Lower leg skin (tissue), 4 donors: ENCODE data around the gene TRIM9. TPM values are rescaled to one million over a fixed set of nuclear protein-coding genes. Genes with fewer than 3 reads are reported as not detected.

Source experiments
- DNase-seq, 2 donors: peaks; one replicate each; pipeline ENCODE4 v3.0.0-alpha.2; 2019; ENCODE audit warnings: low spot score in 2 of 2
- H3K4me3 ChIP-seq: fragments of 200-600 bp; sonication (generic); 2 replicates; pipeline ENCODE4 v1.5.1; 2017; ENCODE audit warnings: mild to moderate bottlenecking, low read depth; ENCODE audit not compliant: poor library complexity, severe bottlenecking
- CTCF ChIP-seq, 3 donors: fragments of 450-650 bp; IDR thresholded peaks; one replicate each; pipeline ENCODE4 v1.5.1; 2016; ENCODE audit warnings: antibody characterized with exemption in 3 of 3, mild to moderate bottlenecking in 3 of 3, moderate library complexity in 2 of 3
- POLR2A ChIP-seq, 2 donors: fragments of 450-650 bp; IDR thresholded peaks; one replicate each; pipeline ENCODE4 v1.6.1; 2016 to 2017; ENCODE audit warnings: antibody characterized with exemption in 2 of 2, mild to moderate bottlenecking in 1 of 2, moderate library complexity in 1 of 2
- WGBS, 2 donors: methylation state at CpG; one replicate each; pipeline ENCODE4 v1.1.5; 2018; 5-methylcytosine and 5-hydroxymethylcytosine counted together
- intact Hi-C: fragments of 100-400 bp; cut with DNase I; formaldehyde crosslinking; loops from one replicate; pipeline ENCODE4 v1.15.0; 2023; ENCODE audit warnings: low total_unique reads
- total RNA-seq, 4 donors: library from RNA; depleted of rRNA; stranded (reverse); fragments of >200 nt; gene quantifications; one replicate each; pipeline ENCODE4 v1.1.0, GENCODE V29; 2016

The TRIM9 gene
- total RNA-seq, 4 donors from 2014 or later = 0.76 to 3.0 (median 1.4) TPM

DNA sequence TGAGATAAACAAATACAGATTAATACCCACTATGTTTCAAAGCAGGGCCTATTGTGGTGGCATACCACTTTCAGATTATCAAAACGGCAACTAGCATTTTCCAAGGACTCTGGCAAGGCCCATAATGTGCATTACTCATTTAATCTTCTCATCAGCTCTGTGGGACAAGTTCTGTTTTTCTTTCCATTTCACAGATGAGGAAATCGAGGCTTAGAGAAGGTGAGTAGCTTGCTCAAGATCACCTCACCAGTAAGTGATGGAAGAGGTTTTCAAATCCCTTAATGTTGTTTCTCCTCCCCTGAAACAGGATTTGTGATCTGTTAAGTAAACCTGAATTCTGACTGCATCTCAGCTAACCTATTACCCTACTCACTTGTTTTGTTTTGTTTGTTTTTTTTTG, 146.7 kb downstream of the TRIM9 start:
- 83% methylated on average over 2 of the region's 2 CpGs for WGBS, 2 donors
- TF ChIP-seq CTCF (IDR thresholded peaks at IDR 0.05) (no peak), POLR2A (IDR thresholded peaks at IDR 0.05) (no peak)
- no peak overlapping the region for H3K4me3 ChIP-seq
- no peak for DNase-seq
- intact Hi-C loops = no loop called here

GRCh38 chr14:50947446-50947845, 147.5 kb downstream of the TRIM9 start:
- intact Hi-C loops = no loop called here
- 60 to 63% methylated on average over 4 of the region's 4 CpGs for WGBS, 2 donors
- TF ChIP-seq POLR2A (IDR thresholded peaks at IDR 0.05) (no peak), CTCF (IDR thresholded peaks at IDR 0.05) (no peak)
- no peak overlapping the region for H3K4me3 ChIP-seq
- DNase-seq = no peak

GRCh38 chr14:50946234-50946935, 148.5 kb downstream of the TRIM9 start:
- TF ChIP-seq CTCF (IDR thresholded peaks at IDR 0.05) (no peak), POLR2A (IDR thresholded peaks at IDR 0.05) (no peak)
- no peak for DNase-seq
- WGBS, 2 donors = 92 to 95% methylated on average over 5 of the region's 5 CpGs
- intact Hi-C loops = no loop called here
- no peak overlapping the region for H3K4me3 ChIP-seq

DNA sequence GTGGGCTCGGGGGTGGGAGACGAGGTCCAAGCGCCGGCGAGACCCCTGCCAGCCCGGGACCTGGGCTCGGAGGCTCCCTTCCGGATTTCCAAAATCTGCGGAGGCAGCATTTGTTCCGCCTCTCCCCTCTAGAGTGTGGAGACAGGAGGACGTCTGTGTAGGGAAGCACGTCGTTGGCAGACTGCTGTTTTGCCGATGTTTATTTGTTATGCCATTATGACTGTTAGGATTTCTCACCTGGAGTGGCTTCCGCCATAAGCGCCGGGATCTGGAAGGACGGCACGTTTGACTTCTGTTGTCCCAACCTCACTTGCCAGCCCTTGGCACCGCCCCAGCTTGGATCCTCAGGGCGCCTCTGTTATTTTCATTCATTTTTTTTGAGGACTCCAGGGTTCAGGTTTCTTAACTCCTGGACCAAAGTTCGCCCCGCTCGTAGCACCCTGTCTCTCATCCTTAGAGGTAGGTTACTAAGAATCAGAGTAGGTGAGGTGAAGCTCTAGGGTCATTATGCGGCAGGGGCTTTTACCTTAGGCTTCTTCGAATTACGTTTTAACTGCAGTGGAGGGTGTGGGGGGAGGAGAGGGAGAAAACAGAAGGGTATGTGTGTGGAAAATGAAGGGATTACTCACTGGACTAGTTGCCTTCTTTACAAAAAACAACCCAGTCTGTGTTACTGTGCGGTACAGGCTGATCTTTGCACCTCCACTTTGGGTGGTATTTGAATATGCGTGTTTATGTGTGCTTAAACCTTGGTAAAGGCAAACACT, 150.1 kb downstream of the TRIM9 start:
- peak; percentile 57 to 90 for DNase-seq
- WGBS, 2 donors = 4 to 5% methylated on average over 24 to 29 of the region's 29 CpGs

DNA sequence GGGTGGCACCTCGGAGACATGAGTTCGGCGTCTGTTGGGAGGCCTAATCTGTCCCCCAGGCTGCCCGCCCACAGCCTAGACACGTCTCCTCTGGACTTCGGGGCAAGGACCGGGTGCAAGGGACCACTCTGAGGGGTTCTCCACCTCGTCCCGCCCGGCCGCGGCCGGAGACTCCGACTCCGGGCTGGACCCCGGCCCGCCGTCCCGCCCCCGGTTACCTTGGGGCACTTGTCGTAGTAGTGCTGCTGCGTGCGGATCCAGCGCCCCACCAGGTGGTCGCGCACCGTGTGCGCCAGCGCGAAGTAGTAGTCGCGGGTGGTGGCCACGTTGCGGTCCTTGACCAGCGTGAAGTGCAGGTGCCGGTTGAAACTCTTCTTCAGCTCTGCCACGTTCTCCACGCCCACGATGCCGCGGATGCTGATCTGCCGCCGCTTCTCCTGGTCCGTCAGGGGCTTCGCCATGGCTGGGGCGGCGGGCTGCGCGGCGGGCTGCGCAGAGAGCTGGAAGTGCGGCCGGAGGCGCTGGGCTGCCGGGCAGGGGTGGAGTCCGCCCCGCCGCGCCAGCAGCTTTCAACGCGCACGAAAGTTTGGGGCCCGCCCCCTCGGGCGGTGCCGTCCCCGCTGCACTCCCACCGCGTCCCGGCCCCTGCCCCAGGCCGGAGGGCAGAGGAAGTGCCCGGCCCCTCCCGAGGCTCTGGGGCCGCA, 150.8 kb downstream of the TRIM9 start, which contains the start of gene PYGL:
Gene PYGL, minus strand, starts transcription at position 541 of the 704 bp plus-strand sequence. Its CDS starts 80 bp downstream, at position 461.
- WGBS, 2 donors = 1 to 40% methylated on average over 1 to 52 of the region's 74 CpGs

More for the DNA sequence above, 150.1 kb downstream of the TRIM9 start:
- intact Hi-C loops = no loop called here
- H3K4me3 ChIP-seq = peak overlapping the region; percentile 71
- TF ChIP-seq POLR2A (IDR thresholded peaks at IDR 0.05) = no peak
- TF ChIP-seq CTCF (IDR thresholded peaks at IDR 0.05) = no peak

More for the DNA sequence above, 150.8 kb downstream of the TRIM9 start, which contains the start of gene PYGL:
- intact Hi-C loops = no loop called here
- TF ChIP-seq CTCF (IDR thresholded peaks at IDR 0.05) (no peak), POLR2A (IDR thresholded peaks at IDR 0.05) (no peak)
- peak; percentile 53 to 93 for DNase-seq
- peak within 1 kb of the TSS; percentile 71 for H3K4me3 ChIP-seq
